HG03108 (cell line): Measurements from ENCODE around the gene GPX1.
"Not testable (repeated sequence)": the region's sequence is repeated elsewhere in the genome, so short reads cannot be mapped to it uniquely, and the experiment has no call there.

Source experiments
- ATAC-seq: cut with Tn5 transposase; IDR thresholded peaks from one replicate; pipeline ENCODE4 v1.9.1; 2021; ENCODE audit warnings: moderate library complexity; ENCODE audit not compliant: unreplicated experiment

GPX1 gene

DNA sequence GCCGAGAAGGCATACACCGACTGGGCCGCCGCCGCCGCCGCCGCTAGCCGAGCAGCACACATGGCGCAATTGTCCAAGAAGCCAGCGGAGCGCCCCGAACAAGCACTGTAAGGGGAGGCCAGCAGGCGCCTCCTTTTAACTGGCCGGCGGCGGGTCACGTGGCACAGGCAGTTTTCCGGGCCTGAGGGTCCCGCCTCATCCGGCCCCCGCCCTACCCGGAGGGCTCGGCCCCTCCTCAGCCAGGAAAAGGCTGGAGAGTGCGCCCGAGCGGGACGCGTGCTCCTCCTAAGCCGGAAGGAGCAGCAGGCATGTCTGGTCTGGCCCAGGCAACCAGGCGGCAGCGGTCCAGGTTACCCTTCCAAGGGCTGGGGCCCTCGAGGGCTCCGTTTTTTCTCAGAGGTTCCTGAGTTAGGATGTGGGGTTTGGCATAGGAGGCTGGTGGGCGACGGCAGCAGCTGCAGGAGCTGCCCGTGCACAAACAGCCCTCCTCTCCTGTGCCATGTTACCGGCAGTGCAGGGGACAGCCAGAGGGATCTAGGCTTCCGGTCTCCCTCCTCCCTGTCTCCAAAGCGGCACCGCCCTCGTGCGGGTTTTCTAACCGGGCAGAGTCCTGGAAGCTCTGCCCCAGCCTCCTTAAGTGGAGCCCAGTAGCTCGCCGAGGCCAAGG is at the start of gene GPX1:
TSS of gene GPX1 (minus strand) at position 137 of the 667 bp plus-strand sequence. CDS start at position 62, 75 bp downstream.
- peak; percentile 86 for ATAC-seq

- no peak for ATAC-seq
These were observed 48.7 kb upstream of the GPX1 start for GRCh38 chr3:49406571-49407565.

DNA sequence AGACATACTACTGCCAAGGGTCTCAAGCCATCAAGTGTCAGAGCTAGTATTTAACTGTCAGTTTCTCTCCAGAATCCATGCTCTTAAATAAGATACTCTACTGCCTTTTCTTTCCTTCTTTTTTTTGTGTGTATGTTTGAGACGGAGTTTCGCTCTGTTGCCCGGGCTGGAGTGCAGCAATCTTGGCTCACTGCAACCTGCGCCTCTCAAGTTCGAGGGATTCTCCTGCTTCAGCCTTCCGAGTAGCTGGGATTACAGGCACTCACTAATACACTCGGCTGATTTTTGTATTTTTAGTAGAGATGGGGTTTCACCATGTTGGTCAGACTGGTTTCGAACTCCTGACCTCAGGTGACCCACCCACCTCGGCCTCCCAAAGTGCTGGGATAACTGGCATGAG is 47.4 kb upstream of the GPX1 start:
- not testable (repeated sequence) for ATAC-seq

DNA sequence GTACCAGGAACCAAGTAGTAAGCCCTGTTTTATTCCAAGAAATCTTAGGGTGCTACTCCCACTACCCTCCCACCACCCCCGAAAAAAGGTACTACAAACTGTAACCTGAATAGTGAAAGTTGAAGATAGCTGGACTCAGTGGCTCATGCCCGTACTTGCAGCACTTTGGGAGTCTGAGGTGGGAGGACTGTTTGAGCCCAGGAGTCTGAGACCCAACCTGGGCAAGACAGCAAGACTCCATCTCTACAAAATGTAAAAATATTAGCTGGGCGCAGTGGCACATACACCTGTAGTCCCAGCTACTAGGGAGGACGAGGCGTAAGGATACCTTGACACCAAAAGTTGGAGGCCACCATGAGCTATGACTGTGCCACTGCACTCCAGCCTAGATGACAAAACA is 45.7 kb upstream of the GPX1 start:
- no peak for ATAC-seq

DNA sequence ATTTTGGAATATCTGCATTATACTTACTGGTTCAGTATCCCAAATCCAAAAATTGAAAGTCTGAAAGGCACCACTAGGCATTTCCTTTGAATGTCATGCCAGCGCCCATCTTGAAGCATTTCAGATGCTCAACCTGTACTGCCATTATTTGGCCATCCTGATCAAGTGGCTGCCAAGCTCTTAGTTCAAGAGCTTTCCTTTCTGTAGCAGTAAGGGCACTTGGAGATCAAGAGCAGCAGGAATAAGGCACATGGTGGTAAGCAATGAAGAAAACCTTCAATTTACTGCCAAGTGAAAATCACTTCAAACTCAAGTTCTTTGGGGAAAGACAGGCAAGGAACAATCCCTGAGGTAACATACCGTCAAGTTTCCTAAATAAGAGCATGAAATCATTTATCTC is 43.6 kb upstream of the GPX1 start:
- ATAC-seq = no peak

DNA sequence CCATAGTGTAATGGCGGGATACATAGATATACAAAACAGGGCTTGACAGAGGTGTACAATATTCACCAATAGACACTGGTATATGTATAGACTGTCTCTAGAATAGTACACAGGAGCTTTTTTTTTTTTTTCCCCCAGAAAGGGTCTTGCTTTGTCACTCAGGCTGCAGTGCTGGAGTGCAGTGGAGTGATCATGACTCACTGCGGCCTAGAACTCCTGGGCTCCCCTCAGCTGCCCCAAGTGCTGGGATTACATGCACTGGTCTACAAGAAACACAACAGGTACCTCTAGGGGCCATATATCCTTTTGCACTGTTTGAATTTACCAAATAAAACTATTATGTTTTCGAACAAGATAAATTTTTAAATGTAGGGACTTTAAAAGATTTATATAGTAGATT is 41.3 kb upstream of the GPX1 start:
- ATAC-seq = no peak

- no peak for ATAC-seq
These were observed 39.3 kb upstream of the GPX1 start for GRCh38 chr3:49397470-49397869.

GRCh38 chr3:49391310-49391709 is 33.2 kb upstream of the GPX1 start:
- ATAC-seq = not testable (repeated sequence)

DNA sequence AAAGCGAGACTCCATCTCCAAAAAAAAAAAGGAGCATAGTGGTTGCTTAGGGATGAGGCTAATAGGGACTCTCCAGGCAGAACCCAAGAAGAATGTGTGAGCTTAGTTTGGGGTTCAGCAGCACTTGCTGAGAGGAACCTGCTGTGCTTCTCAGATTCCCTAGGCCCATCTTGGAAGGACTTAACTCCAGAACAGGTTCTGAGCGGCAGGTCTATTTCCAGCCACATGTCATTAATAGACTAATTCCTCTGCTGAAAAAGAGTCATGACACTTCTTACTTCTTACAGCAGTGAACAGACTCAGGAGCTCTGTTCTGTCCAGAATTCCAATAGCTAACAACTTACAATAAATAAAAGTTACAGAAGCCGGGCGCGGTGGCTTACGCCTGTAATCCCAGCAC is 31.1 kb upstream of the GPX1 start:
- no peak for ATAC-seq

DNA sequence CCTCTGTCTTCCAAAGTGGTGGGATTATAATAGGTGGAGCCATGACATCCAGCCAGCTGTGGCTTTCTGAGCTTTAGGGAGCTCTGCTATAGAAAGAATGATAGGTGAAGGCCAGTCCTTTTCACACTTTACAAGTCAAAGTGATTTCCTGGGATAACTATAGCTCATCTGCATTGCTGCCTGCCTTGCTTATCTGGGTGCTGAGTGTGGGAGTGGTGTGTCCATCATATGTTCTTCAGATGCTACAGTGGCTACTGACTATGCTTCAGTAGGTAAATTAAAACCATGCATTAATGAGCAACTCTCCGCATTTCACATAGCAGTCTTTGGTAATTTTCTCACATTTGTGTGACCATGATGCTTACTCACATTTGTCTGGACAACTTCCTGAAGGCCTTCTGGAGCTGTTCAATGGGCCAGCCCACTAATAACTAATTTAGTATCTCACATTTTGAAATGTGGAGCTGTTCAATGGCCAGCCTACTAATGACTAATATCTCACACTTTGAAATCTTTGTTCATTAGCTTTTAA is 30.2 kb upstream of the GPX1 start:
- ATAC-seq = no peak

GRCh38 chr3:49387721-49388120 is 29.6 kb upstream of the GPX1 start:
- ATAC-seq = no peak

- ATAC-seq = no peak
These were observed 28.1 kb upstream of the GPX1 start for GRCh38 chr3:49386056-49386756.

- ATAC-seq = no peak
These were observed 27.5 kb upstream of the GPX1 start for GRCh38 chr3:49385617-49386016.

DNA sequence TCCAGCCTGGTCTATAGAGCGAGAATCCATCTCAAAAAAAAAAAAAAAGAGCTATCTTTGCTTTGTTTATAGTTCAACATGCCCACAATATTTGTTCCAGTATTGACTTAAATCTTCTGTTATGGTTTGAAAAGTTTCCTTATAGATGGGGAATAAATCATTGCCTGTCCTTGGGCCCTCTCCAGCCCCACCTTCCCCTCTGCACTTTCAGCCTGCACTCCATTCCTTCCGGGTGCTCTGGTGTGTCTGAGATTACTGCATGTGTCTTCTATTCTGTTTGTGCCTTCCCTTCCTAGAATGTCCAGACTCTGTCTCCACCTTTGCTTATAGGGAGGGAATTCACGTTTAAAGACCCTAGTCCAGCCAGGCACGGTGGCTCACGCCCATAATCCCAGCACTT is 25.2 kb upstream of the GPX1 start:
- ATAC-seq = no peak

DNA sequence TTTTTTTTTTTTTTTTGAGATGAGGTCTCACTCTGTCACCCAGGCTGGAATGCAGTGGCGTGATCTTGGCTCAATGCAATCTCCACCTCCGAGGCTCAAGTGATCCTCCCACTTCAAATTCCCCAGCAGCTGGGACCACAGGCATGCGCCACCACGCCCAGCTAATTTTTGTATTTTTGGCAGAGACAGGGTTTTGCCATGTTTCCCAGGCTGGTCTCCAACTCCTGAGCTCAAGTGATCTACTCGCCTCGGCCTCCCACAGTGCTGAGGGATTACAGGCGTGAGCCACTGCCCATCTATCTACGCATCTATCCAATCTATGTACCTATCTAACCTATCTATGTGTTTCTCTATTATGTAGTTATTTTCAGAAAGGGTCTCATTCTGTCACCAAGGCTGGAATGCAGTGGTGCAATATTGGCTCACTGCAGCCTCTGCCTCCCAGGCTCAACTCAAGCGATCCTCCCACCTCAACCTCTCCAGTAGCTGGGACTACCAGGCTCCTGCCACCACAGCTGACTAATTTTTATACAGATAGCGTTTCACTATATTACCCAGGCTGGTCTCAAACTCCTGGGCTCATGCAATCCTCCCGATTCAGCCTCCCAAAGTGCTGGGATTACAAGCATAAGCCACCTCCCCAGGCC is 20.2 kb upstream of the GPX1 start:
- no peak for ATAC-seq

GRCh38 chr3:49377483-49377882 is 19.3 kb upstream of the GPX1 start:
- ATAC-seq = no peak

DNA sequence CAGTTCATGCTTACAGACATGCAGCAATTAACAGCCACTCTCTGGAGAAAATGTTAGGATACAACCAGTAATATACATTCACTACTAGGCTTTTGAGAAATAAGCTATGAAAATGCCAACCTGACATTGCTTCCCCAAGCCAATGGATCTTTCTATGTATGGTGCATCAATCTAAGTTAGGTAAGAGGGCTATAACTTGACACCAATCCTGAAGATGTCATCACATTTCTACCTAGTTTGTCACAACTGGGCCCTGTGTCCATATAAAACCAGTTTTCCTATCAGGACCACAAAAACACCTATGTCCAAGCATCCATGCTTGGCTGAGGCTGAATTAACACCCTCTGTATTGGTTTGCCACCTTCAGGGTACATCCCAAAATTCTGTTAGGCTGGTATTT is 13.8 kb upstream of the GPX1 start:
- no peak for ATAC-seq

DNA sequence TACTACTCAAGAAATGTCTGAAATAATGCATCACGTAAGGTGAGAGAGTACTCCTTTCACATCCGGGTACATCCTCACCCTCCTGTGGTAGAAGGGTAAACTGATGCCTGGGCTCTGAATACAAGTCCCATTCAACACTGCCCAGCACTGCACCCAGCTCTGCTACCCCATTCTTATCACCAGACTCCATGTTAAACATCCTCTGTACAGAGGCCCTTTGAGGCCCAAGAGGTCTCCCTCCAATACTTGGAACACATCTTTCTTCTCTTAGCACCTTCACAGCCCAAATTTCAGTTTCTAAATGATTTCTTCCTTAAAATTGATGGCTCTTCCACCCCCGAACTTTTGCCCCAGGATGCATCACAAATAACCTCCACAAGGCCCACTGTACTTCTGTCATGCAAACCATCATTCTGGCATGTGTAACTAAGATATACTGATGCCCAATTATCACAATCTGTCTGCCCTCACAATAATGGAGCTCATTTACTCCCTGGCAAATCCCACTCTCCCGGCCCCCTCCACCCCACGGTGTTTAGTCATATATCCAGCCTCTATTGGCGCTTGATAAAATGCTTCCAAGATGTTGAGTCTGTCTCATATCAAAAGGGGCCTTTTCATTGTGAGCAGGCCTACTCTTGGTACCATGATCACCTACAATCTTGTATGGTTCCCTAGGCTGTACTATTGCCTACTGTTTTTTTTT is 12.6 kb upstream of the GPX1 start:
- ATAC-seq = no peak

DNA sequence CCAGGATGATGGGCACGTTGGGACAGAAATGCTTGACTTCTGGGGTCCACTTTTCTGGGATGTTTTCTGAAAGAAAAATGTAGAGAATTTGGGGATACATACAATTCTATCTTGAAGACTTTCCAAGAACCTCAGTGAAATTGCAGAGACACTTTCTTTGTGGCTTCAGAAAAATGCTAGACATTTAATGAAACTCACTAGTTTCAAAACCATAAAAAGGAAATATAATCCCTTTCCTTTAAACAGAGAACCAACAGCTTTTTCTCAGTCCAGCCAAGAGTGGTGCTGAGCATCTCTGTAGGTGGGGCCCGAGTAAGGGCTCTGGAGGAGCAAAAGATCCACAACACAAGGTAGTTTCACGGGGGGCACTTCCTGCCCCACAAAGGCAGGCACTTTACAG is 4.4 kb upstream of the GPX1 start:
- no peak for ATAC-seq

GRCh38 chr3:49359623-49360022 is 1.5 kb upstream of the GPX1 start:
- no peak for ATAC-seq
